CD14-positive monocyte (primary cell): ENCODE measurements around the gene NDUFB3. TPM values are rescaled to one million over a fixed set of nuclear protein-coding genes. Genes with fewer than 3 reads are reported as not detected.
"Not testable (repeated sequence)": the region's sequence is repeated elsewhere in the genome, so short reads cannot be mapped to it uniquely, and the experiment has no call there.

Experiments
- DNase-seq, 3 donors: peaks; one replicate each; pipeline ENCODE4 v3.0.0-alpha.2; 2011 to 2022
- H2AFZ ChIP-seq: 2 replicates; pipeline ENCODE4 v1.6.0; 2012; ENCODE audit warnings: mild to moderate bottlenecking, low read depth, low read length, inconsistent platforms; ENCODE audit not compliant: insufficient read depth, poor library complexity, severe bottlenecking
- H3K27ac ChIP-seq, 2 donors: 1 replicate in 1 of 2; 2 replicates in 1 of 2; pipeline ENCODE4 v1.5.1; 2012 to 2013; ENCODE audit warnings: low read length in 2 of 2, control low read depth in 1 of 2, inconsistent platforms in 1 of 2, low read depth in 1 of 2, mild to moderate bottlenecking in 1 of 2
- H3K27me3 ChIP-seq, 2 donors: one replicate each; pipeline versions ENCODE4 v1.6.0 to v1.6.1; 2011 to 2013; ENCODE audit warnings: low read length in 2 of 2; ENCODE audit not compliant: control insufficient read depth in 2 of 2, insufficient read depth in 2 of 2
- H3K36me3 ChIP-seq, 2 donors: replicated peaks in 1 of 2; 1 replicate in 1 of 2; 2 replicates in 1 of 2; pipeline versions ENCODE4 v1.5.1 to v1.6.1; 2012 to 2013; ENCODE audit warnings: low read length in 2 of 2, control low read depth in 1 of 2, inconsistent platforms in 1 of 2, mild to moderate bottlenecking in 1 of 2; ENCODE audit not compliant: insufficient read depth in 2 of 2, control insufficient read depth in 1 of 2
- H3K4me1 ChIP-seq, 2 donors: 1 replicate in 1 of 2; 2 replicates in 1 of 2; pipeline versions ENCODE4 v1.5.1 to v1.6.1; 2012 to 2013; ENCODE audit warnings: low read length in 2 of 2, control low read depth in 1 of 2, inconsistent platforms in 1 of 2, mild to moderate bottlenecking in 1 of 2, moderate library complexity in 1 of 2; ENCODE audit not compliant: insufficient read depth in 2 of 2, control insufficient read depth in 1 of 2
- H3K4me2 ChIP-seq: replicated peaks from 2 replicates; pipeline ENCODE3; 2012; ENCODE audit warnings: low read length, moderate library complexity, mild to moderate bottlenecking; ENCODE audit not compliant: poor library complexity, severe bottlenecking; ENCODE audit errors: extremely low read depth
- H3K4me3 ChIP-seq, 3 experiments: fragments of 200-600 bp in 1 of 3; sonication (generic) in 1 of 3; replicated peaks in 1 of 3; 1 replicate in 2 of 3; 2 replicates in 1 of 3; pipeline ENCODE4 v1.5.1; 2011 to 2013; ENCODE audit warnings: low read length in 3 of 3, mild to moderate bottlenecking in 3 of 3, control low read depth in 2 of 3, low read depth in 2 of 3, inconsistent platforms in 1 of 3, moderate library complexity in 1 of 3
- H3K79me2 ChIP-seq: 2 replicates; pipeline ENCODE4 v1.6.0; 2012; ENCODE audit warnings: mild to moderate bottlenecking, control low read depth, inconsistent platforms, low read length, moderate library complexity; ENCODE audit not compliant: insufficient read depth
- H3K9ac ChIP-seq: 2 replicates; pipeline ENCODE4 v1.6.0; 2017; ENCODE audit warnings: low read length, mild to moderate bottlenecking; ENCODE audit not compliant: insufficient read depth, poor library complexity, severe bottlenecking
- H3K9me3 ChIP-seq, 2 donors: replicated peaks in 1 of 2; 1 replicate in 1 of 2; 2 replicates in 1 of 2; pipeline versions ENCODE4 v1.5.1 to v1.6.1; 2012 to 2013; ENCODE audit warnings: low read length in 2 of 2, control low read depth in 1 of 2; ENCODE audit not compliant: control insufficient read depth in 1 of 2, insufficient read depth in 1 of 2
- H4K20me1 ChIP-seq: 2 replicates; pipeline ENCODE4 v1.6.0; 2012; ENCODE audit warnings: mild to moderate bottlenecking, low read length, control low read depth, moderate library complexity; ENCODE audit not compliant: insufficient read depth
- H3K27ac Mint-ChIP-seq, 7 donors: one replicate each; pipeline ENCODE4 v1.8.0; 2020; ENCODE audit warnings: mild to moderate bottlenecking in 7 of 7, mixed read lengths in 7 of 7, moderate library complexity in 6 of 7, inconsistent platforms in 2 of 7
- H3K27me3 Mint-ChIP-seq, 3 donors: one replicate each; pipeline ENCODE4 v1.8.0; 2021 to 2022; ENCODE audit warnings: low read depth in 3 of 3, mild to moderate bottlenecking in 3 of 3, mixed read lengths in 3 of 3, moderate library complexity in 3 of 3, inconsistent platforms in 1 of 3
- H3K36me3 Mint-ChIP-seq, 2 donors: one replicate each; pipeline ENCODE4 v1.8.0; 2020; ENCODE audit warnings: mixed read lengths in 2 of 2, inconsistent platforms in 1 of 2, mild to moderate bottlenecking in 1 of 2
- H3K4me1 Mint-ChIP-seq: one replicate; pipeline ENCODE4 v1.8.0; 2020; ENCODE audit warnings: mild to moderate bottlenecking, mixed read lengths
- H3K4me3 Mint-ChIP-seq, 2 donors: one replicate each; pipeline ENCODE4 v1.8.0; 2020; ENCODE audit warnings: mild to moderate bottlenecking in 2 of 2, mixed read lengths in 2 of 2, moderate library complexity in 1 of 2
- H3K9me3 Mint-ChIP-seq, 7 donors: one replicate each; pipeline ENCODE4 v1.8.0; 2020 to 2022; ENCODE audit warnings: mixed read lengths in 7 of 7, mild to moderate bottlenecking in 6 of 7, moderate library complexity in 6 of 7, inconsistent platforms in 2 of 7
- WGBS: methylation state at CpG from one replicate; pipeline ENCODE4 v1.1.5; 2013; ENCODE audit warnings: missing lambda C conversion rate; ENCODE audit not compliant: insufficient coverage; 5-methylcytosine and 5-hydroxymethylcytosine counted together
- intact Hi-C, 2 donors: fragments of 100-400 bp; cut with micrococcal nuclease; formaldehyde crosslinking; loops; one replicate each; pipeline versions ENCODE4 v1.15.0 to v1.15.1; 2023
- polyA plus RNA-seq, 3 donors: library from polyadenylated mRNA; depleted of rRNA in 1 of 3; unstranded in 2 of 3; stranded (reverse) in 1 of 3; fragments of 300-500 nt in 2 of 3; fragments of >200 nt in 1 of 3; fragmentation: Illumina TruSeq in 2 of 3; gene quantifications; 1 replicate in 2 of 3; 2 replicates in 1 of 3; pipeline ENCODE4 v1.2.3, GENCODE V29; 2012 to 2021
- TF ChIP-seq, protein P1 (sequence below): fragments of 200-600 bp; IDR thresholded peaks from one replicate; pipeline ENCODE4 v1.8.0; 2022; ENCODE audit warnings: antibody characterized with exemption, mild to moderate bottlenecking

Gene NDUFB3
- polyA plus RNA-seq, 3 donors = 26.3 to 340 (median 313) TPM

- H3K79me2 ChIP-seq = peaks cover 51% of the 10 kb centered on the region
- H3K27me3 ChIP-seq = no peaks in the 10 kb centered on the region
- no peaks in the 10 kb centered on the region for H3K4me1 ChIP-seq
- H3K9ac ChIP-seq = no peak overlapping the region
- H3K9me3 ChIP-seq = no peaks in the 10 kb centered on the region
- H3K36me3 ChIP-seq = peaks cover 10 to 25% of the 10 kb centered on the region in 2 donors
- Mint-ChIP-seq H3K9me3 (peaks cover under 1 to 11% (median 7%) of the 10 kb centered on the region in 7 donors), H3K4me1 (no peaks in the 10 kb centered on the region), H3K36me3 (peaks cover 35 to 39% of the 10 kb centered on the region in 2 donors), H3K27me3 (peaks cover 0 to 2% (median 0%) of the 10 kb centered on the region in 3 donors), H3K27ac (peak overlapping the region in 3 of 7 donors; percentile 19 to 70 (median 37)), H3K4me3 (no peak overlapping the region)
- TF ChIP-seq, protein P1, sequence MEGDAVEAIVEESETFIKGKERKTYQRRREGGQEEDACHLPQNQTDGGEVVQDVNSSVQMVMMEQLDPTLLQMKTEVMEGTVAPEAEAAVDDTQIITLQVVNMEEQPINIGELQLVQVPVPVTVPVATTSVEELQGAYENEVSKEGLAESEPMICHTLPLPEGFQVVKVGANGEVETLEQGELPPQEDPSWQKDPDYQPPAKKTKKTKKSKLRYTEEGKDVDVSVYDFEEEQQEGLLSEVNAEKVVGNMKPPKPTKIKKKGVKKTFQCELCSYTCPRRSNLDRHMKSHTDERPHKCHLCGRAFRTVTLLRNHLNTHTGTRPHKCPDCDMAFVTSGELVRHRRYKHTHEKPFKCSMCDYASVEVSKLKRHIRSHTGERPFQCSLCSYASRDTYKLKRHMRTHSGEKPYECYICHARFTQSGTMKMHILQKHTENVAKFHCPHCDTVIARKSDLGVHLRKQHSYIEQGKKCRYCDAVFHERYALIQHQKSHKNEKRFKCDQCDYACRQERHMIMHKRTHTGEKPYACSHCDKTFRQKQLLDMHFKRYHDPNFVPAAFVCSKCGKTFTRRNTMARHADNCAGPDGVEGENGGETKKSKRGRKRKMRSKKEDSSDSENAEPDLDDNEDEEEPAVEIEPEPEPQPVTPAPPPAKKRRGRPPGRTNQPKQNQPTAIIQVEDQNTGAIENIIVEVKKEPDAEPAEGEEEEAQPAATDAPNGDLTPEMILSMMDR = no peak
- 54% methylated on average over 2 of the region's 4 CpGs for WGBS
- intact Hi-C loops = no loop called here
- H3K4me3 ChIP-seq = no peak overlapping the region
- H3K27ac ChIP-seq = peak overlapping the region in 1 of 2 donors; percentile 8
- peaks cover 25% of the 10 kb centered on the region for H4K20me1 ChIP-seq
- DNase-seq = no peak
- no peak overlapping the region for H2AFZ ChIP-seq
- H3K4me2 ChIP-seq = no peak overlapping the region
These were observed 30.8 kb upstream of the NDUFB3 start for GRCh38 chr2:201040867-201041628.

GRCh38 chr2:201042451-201042850, 29.4 kb upstream of the NDUFB3 start:
- H3K27me3 ChIP-seq, H3K27me3 Mint-ChIP-seq, H2AFZ ChIP-seq, H3K4me2 ChIP-seq, H3K4me1 Mint-ChIP-seq, H3K9me3 ChIP-seq, H3K4me1 ChIP-seq, H3K27ac ChIP-seq, DNase-seq, H3K4me3 Mint-ChIP-seq, intact Hi-C loops, H3K9ac ChIP-seq, H3K4me3 ChIP-seq: not testable (repeated sequence)
- H3K79me2 ChIP-seq = peaks cover 65% of the 10 kb centered on the region
- peaks cover 10 to 25% of the 10 kb centered on the region in 2 donors for H3K36me3 ChIP-seq
- peaks cover 35 to 49% of the 10 kb centered on the region in 2 donors for H3K36me3 Mint-ChIP-seq
- peaks cover 38% of the 10 kb centered on the region for H4K20me1 ChIP-seq
- peaks cover 3 to 11% (median 8%) of the 10 kb centered on the region in 7 donors for H3K9me3 Mint-ChIP-seq
- 97% methylated on average over 15 of the region's 36 CpGs for WGBS
- H3K27ac Mint-ChIP-seq = peak overlapping the region in 1 of 7 donors; percentile 71

- Histone ChIP-seq H3K36me3 (peaks cover 10 to 25% of the 10 kb centered on the region in 2 donors), H3K79me2 (peaks cover 71% of the 10 kb centered on the region), H4K20me1 (peaks cover 44% of the 10 kb centered on the region)
- H3K4me1 Mint-ChIP-seq, H3K4me3 Mint-ChIP-seq, H3K27me3 ChIP-seq, H2AFZ ChIP-seq, H3K27ac ChIP-seq, H3K4me1 ChIP-seq, H3K9me3 ChIP-seq, H3K4me2 ChIP-seq, H3K27ac Mint-ChIP-seq, intact Hi-C loops, H3K9ac ChIP-seq, H3K4me3 ChIP-seq, H3K27me3 Mint-ChIP-seq, DNase-seq: not testable (repeated sequence)
- Mint-ChIP-seq H3K9me3 (peaks cover 3 to 13% (median 10%) of the 10 kb centered on the region in 7 donors), H3K36me3 (peaks cover 39 to 53% of the 10 kb centered on the region in 2 donors)
- WGBS = no CpG with 5 or more reads among the region's 5 CpGs
These were observed 28.8 kb upstream of the NDUFB3 start for GRCh38 chr2:201043050-201043449.
